Measurements from ENCODE around the gene CADM1.

The CADM1 gene

GRCh38 chr11:115348416-115348815, 155.8 kb downstream of the CADM1 start:
- no peak overlapping the region for H3K4me3 ChIP-seq (ENCODE audit: low read depth, low read length)
- no peak for TF ChIP-seq CTCF (IDR thresholded peaks at IDR 0.05; ENCODE audit: control insufficient read depth, extremely low read depth, insufficient read depth)
- no peak for DNase-seq (ENCODE audit: low read depth)

DNA sequence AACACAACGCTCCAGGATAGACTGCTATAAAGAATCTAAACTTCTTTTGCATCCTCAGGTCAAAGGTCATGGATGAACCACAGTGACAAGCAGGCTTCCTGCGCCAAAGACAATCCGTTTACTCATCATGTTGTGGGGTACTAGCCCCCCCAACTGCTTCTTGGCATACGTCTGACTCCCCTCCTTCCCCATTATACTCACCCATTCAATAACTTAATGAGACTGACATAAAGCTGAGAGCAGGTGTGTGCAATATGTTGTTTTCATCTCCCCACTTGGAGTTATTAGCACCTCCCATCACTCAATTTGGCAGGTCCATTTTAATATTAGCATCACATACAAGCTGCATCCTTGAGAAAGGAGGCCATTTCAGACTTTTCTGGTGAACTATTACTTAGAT, 157.1 kb downstream of the CADM1 start:
- no peak for TF ChIP-seq CTCF (IDR thresholded peaks at IDR 0.05; ENCODE audit: control insufficient read depth, extremely low read depth, insufficient read depth)
- H3K4me3 ChIP-seq (ENCODE audit: low read depth, low read length): no peak overlapping the region
- no peak for DNase-seq (ENCODE audit: low read depth)

GRCh38 chr11:115345840-115346239, 158.4 kb downstream of the CADM1 start:
- DNase-seq (ENCODE audit: low read depth): no peak
- no peak overlapping the region for H3K4me3 ChIP-seq (ENCODE audit: low read depth, low read length)
- TF ChIP-seq CTCF (IDR thresholded peaks at IDR 0.05; ENCODE audit: control insufficient read depth, extremely low read depth, insufficient read depth): no peak

- DNase-seq (ENCODE audit: low read depth): no peak
- no peak for TF ChIP-seq CTCF (IDR thresholded peaks at IDR 0.05; ENCODE audit: control insufficient read depth, extremely low read depth, insufficient read depth)
- H3K4me3 ChIP-seq (ENCODE audit: low read depth, low read length): no peak overlapping the region
These were observed 158.9 kb downstream of the CADM1 start for GRCh38 chr11:115345361-115345760.

GRCh38 chr11:115344846-115345245, 159.4 kb downstream of the CADM1 start:
- H3K4me3 ChIP-seq (ENCODE audit: low read depth, low read length): no peak overlapping the region
- no peak for DNase-seq (ENCODE audit: low read depth)
- no peak for TF ChIP-seq CTCF (IDR thresholded peaks at IDR 0.05; ENCODE audit: control insufficient read depth, extremely low read depth, insufficient read depth)

GRCh38 chr11:115342142-115342541, 162.1 kb downstream of the CADM1 start:
- DNase-seq (ENCODE audit: low read depth): no peak
- TF ChIP-seq CTCF (IDR thresholded peaks at IDR 0.05; ENCODE audit: control insufficient read depth, extremely low read depth, insufficient read depth): no peak
- H3K4me3 ChIP-seq (ENCODE audit: low read depth, low read length): no peak overlapping the region

DNA sequence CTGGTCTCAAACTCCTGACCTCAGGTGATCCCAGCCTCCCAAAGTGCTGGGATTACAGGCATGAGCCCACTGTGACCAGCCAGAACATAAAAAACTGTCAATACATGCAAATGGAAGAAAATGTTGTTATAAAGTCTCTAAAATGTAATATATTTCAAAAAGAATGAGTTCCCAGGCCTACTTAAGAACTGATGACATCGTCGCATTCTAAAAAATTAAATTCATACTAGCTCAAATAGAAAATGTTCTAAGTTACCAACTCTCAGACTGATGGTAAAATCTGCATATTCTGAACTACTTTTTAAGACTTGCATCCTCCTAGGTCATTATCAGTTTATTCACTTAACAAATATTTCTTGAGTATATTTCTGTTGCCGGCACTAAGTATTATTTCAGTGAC, 163.3 kb downstream of the CADM1 start:
- H3K4me3 ChIP-seq (ENCODE audit: low read depth, low read length): no peak overlapping the region
- DNase-seq (ENCODE audit: low read depth): no peak
- no peak for TF ChIP-seq CTCF (IDR thresholded peaks at IDR 0.05; ENCODE audit: control insufficient read depth, extremely low read depth, insufficient read depth)

Measured in LNCaP clone FGC (cell line).